Activated B cell treated with CpG ODN at 0.5 μM for 24 hours (primary cell): ENCODE results near the gene XAGE1A. TPM values are rescaled to one million over a fixed set of nuclear protein-coding genes. Genes with fewer than 3 reads are reported as not detected.
"Not testable (repeated sequence)": the region's sequence is repeated elsewhere in the genome, so short reads cannot be mapped to it uniquely, and the experiment has no call there.

ENCODE experiments used
- ATAC-seq: fragments of 200-7000 bp; cut with Tn5 transposase; one replicate; pipeline ENCODE4 v1.10.0; 2021; ENCODE audit warnings: low read depth, mild to moderate bottlenecking, moderate library complexity
- CTCF ChIA-PET: fragments of 350-600 bp; sonication (Branson Sonifier 250); formaldehyde crosslinking; loops from one replicate; lab custom pipeline; 2021; ENCODE audit warnings: antibody characterized with exemption; lab: Charles Lee
- POLR2A ChIA-PET: fragments of 350-600 bp; sonication (Branson Sonifier 250); formaldehyde crosslinking; loops from one replicate; lab custom pipeline; 2021; ENCODE audit warnings: antibody characterized with exemption; lab: Charles Lee
- DNase-seq: peaks from one replicate; pipeline ENCODE4 v3.0.0; 2022
- H3K27ac Mint-ChIP-seq: one replicate; pipeline ENCODE4 v1.8.0; 2020; ENCODE audit warnings: mixed read lengths
- H3K27me3 Mint-ChIP-seq: one replicate; pipeline ENCODE4 v1.8.0; 2021; ENCODE audit warnings: mixed read lengths
- H3K36me3 Mint-ChIP-seq: one replicate; pipeline ENCODE4 v1.8.0; 2021; ENCODE audit warnings: low read depth, mixed read lengths
- H3K4me1 Mint-ChIP-seq: one replicate; pipeline ENCODE4 v1.8.0; 2021; ENCODE audit warnings: mixed read lengths
- H3K4me3 Mint-ChIP-seq: one replicate; pipeline ENCODE4 v1.8.0; 2020; ENCODE audit warnings: mild to moderate bottlenecking, mixed read lengths
- H3K9me3 Mint-ChIP-seq: one replicate; pipeline ENCODE4 v1.8.0; 2020; ENCODE audit warnings: mixed read lengths
- intact Hi-C: fragments of 100-400 bp; cut with micrococcal nuclease; formaldehyde crosslinking; loops from one replicate; pipeline ENCODE4 v1.15.1; 2024
- total RNA-seq: library from RNA; stranded (reverse); gene quantifications from 2 replicates; pipeline ENCODE4 v1.2.3, GENCODE V29; 2022
- TF ChIP-seq, protein P1 (sequence below): fragments of 200-600 bp; IDR thresholded peaks from one replicate; pipeline ENCODE4 v1.8.0; 2022; ENCODE audit warnings: antibody characterized with exemption, mild to moderate bottlenecking

XAGE1A gene, protein sequence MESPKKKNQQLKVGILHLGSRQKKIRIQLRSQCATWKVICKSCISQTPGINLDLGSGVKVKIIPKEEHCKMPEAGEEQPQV
- total RNA-seq, result not detected in 2 replicates

DNA sequence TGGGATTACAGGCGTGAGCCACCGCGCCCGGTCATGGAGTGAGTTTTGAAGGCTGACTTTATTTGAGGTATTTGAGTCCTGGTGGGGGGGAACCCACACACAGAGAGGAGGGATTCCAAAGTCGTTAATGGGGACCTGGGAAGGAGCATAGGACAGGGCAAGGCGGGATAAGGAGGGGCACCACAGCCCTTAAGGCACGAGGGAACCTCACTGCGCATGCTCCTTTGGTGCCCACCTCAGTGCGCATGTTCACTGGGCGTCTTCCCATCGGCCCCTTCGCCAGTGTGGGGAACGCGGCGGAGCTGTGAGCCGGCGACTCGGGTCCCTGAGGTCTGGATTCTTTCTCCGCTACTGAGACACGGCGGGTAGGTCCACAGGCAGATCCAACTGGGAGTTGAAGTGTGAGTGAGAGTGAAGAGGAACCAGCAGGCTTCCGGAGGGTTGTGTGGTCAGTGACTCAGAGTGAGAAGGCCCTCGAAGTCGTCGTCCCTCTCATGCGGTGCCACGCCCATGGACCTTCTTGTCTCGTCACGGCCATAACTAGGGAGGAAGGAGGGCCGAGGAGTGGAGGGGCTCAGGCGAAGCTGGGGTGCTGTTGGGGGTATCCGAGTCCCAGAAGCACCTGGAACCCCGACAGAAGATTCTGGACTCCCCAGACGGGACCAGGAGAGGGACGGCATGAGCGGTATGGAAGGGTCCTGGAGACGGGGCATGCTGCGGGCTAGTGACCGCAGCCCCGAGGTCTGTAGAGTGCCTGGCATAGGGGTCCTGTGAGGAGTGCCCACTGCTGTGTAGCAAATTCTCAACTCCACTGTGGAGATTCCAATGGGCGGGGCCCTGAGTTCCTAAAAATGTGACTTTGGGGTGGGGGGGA, at the start of gene XAGE1A:
Gene XAGE1A (plus strand): TSS at position 264 of the 874 bp plus-strand sequence. CDS start 1,554 bp downstream, outside the sequence.
- H3K27ac Mint-ChIP-seq, H3K4me1 Mint-ChIP-seq, ATAC-seq, H3K36me3 Mint-ChIP-seq, intact Hi-C loops, DNase-seq, POLR2A ChIA-PET, H3K4me3 Mint-ChIP-seq, H3K27me3 Mint-ChIP-seq, H3K9me3 Mint-ChIP-seq, CTCF ChIA-PET: not testable (repeated sequence)

DNA sequence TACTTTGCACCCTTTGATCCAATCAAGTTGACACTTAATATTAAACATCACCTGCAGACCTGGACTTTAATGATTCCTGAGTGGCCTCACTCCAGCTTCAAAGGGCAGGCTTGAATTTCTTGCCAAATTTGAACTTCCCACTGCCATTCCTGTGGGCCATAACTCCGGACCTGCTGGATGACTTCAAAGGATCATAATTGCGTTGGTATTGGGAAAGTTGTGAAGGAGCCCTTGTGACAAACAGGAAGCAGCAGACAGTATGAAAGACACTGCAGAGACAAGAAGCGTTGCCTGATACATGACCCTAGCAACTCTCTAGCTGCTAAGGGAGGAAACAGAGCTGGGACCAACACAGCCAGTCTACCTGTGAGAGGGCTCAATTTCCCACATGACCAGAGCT, 43.6 kb upstream of the XAGE1A start:
- H3K27me3 Mint-ChIP-seq, POLR2A ChIA-PET, ATAC-seq, H3K9me3 Mint-ChIP-seq, H3K36me3 Mint-ChIP-seq, CTCF ChIA-PET, DNase-seq, H3K4me3 Mint-ChIP-seq, H3K4me1 Mint-ChIP-seq, H3K27ac Mint-ChIP-seq, intact Hi-C loops: not testable (repeated sequence)

DNA sequence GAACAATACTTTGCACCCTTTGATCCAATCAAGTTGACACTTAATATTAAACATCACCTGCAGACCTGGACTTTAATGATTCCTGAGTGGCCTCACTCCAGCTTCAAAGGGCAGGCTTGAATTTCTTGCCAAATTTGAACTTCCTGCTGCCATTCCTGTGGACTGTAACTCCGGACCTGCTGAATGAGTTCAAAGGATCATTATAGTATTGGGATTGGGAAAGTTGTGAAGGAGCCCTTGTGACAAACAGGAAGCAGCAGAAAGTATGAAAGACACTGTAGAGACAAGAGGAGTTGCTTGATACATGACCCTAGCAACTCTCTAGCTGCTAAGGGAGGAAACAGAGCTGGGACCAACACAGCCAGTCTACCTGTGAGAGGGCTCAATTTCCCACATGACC, 24.3 kb upstream of the XAGE1A start:
- H3K27me3 Mint-ChIP-seq, H3K27ac Mint-ChIP-seq, intact Hi-C loops, DNase-seq, H3K4me1 Mint-ChIP-seq, ATAC-seq, POLR2A ChIA-PET, H3K36me3 Mint-ChIP-seq, H3K4me3 Mint-ChIP-seq, CTCF ChIA-PET, H3K9me3 Mint-ChIP-seq: not testable (repeated sequence)

DNA sequence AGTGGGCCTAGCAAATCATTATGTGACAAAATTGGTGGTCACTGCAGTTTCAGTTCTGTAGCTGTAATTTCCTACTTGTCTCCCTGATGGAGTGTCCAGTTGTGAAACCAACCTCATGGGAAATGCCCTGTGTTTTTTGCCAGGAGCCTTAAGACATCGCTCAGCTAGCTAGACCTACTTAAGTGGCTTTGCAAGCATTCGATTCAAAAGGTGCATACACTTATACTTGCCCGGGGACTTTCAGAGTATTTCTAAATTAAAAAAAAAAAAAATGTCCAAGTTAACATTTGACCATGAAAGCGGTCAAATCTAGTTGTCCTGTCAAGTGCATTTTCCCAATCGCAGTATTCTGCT, 788 bp downstream of the XAGE1A start:
- intact Hi-C loops, H3K4me1 Mint-ChIP-seq, H3K4me3 Mint-ChIP-seq, H3K36me3 Mint-ChIP-seq, POLR2A ChIA-PET, DNase-seq, H3K27me3 Mint-ChIP-seq, H3K9me3 Mint-ChIP-seq, CTCF ChIA-PET, ATAC-seq, H3K27ac Mint-ChIP-seq: not testable (repeated sequence)

DNA sequence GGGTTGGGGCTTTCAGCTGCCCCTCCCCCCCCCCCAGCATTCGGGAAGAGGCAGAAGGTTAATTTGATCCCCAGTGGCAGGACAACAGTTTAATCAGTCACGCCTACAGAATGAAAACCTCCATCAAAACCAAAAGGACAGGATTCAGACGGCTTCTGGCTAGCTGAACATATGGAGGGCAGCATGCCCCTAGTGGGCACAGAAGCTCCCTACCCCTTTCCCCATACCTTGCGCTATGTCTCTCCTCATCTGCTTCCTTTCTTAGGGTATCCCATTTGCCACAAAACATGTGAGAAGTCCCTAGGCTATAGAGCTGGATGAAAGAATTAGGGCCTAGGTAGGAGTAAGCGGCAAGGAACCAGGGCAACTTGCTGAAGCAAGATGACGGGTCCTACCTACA, 5.8 kb downstream of the XAGE1A start:
- DNase-seq, POLR2A ChIA-PET, H3K4me1 Mint-ChIP-seq, CTCF ChIA-PET, H3K4me3 Mint-ChIP-seq, ATAC-seq, H3K36me3 Mint-ChIP-seq, intact Hi-C loops, H3K9me3 Mint-ChIP-seq, H3K27ac Mint-ChIP-seq, H3K27me3 Mint-ChIP-seq: not testable (repeated sequence)

DNA sequence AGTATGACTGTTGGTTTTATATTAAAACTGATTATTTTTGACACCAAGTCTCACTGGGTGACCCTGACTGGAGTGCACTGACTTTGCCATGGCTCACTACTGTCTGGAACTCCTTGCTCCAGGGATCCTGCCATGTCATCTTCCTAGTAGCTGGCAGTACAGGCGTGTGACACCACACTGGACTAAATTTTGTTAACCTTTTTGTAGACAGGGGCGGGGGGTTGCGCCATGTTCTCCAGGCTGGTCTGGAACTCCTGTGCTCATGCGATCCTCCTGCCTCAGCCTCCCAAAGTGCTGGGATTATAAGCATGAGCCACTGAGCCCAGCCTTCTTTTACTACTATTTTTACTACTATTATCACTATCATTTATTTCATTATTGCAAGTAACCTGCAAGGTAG, 8.9 kb downstream of the XAGE1A start:
- POLR2A ChIA-PET, result no interaction called here
- Mint-ChIP-seq H3K27ac (no peak overlapping the region), H3K27me3 (no peaks in the 10 kb centered on the region), H3K36me3 (no peaks in the 10 kb centered on the region), H3K4me3 (no peak overlapping the region), H3K9me3 (no peaks in the 10 kb centered on the region), H3K4me1 (no peaks in the 10 kb centered on the region)
- DNase-seq, result no peak
- ATAC-seq, result no peak
- CTCF ChIA-PET, result no interaction called here
- TF ChIP-seq, protein P1, sequence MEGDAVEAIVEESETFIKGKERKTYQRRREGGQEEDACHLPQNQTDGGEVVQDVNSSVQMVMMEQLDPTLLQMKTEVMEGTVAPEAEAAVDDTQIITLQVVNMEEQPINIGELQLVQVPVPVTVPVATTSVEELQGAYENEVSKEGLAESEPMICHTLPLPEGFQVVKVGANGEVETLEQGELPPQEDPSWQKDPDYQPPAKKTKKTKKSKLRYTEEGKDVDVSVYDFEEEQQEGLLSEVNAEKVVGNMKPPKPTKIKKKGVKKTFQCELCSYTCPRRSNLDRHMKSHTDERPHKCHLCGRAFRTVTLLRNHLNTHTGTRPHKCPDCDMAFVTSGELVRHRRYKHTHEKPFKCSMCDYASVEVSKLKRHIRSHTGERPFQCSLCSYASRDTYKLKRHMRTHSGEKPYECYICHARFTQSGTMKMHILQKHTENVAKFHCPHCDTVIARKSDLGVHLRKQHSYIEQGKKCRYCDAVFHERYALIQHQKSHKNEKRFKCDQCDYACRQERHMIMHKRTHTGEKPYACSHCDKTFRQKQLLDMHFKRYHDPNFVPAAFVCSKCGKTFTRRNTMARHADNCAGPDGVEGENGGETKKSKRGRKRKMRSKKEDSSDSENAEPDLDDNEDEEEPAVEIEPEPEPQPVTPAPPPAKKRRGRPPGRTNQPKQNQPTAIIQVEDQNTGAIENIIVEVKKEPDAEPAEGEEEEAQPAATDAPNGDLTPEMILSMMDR, result no peak
- intact Hi-C loops, result no loop called here

DNA sequence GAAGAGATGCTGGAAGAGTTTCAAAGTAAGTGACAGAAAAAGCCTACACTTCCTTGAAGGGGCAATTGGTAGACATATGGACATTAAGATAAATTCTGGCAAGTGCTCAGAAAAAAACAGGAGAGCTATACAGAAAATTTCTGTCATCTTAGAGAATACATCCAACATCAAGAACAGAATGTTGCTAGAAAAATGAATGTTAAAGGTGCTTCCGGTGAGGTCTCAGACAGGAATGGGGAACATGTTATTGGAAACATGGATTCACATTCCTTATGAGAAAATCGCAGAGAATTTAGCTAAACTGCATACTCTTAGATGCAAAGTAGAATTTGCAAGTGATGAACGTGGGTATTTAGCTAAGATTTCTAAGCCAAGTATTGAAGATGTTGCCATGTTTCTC, 11.7 kb downstream of the XAGE1A start:
- ChIA-PET POLR2A (no interaction called here), CTCF (no interaction called here)
- no peak overlapping the region for H3K27ac Mint-ChIP-seq
- H3K27me3 Mint-ChIP-seq, result no peaks in the 10 kb centered on the region
- H3K9me3 Mint-ChIP-seq, result no peaks in the 10 kb centered on the region
- no peak overlapping the region for H3K4me3 Mint-ChIP-seq
- ATAC-seq (no peak), DNase-seq (no peak)
- H3K36me3 Mint-ChIP-seq, result no peaks in the 10 kb centered on the region
- intact Hi-C loops, result no loop called here
- TF ChIP-seq, protein P1, result no peak
- H3K4me1 Mint-ChIP-seq, result no peaks in the 10 kb centered on the region
